Measurements from ENCODE around the gene INSYN2B.
"Not testable (repeated sequence)": the region's sequence is repeated elsewhere in the genome, so short reads cannot be mapped to it uniquely, and the experiment has no call there.

Gene INSYN2B

GRCh38 chr5:169956126-169956525, 24.2 kb downstream of the INSYN2B start:
- H3K4me1 ChIP-seq (ENCODE audit: insufficient read depth, low read length, severe bottlenecking): no peaks in the 10 kb centered on the region
- no peak for TF ChIP-seq CTCF (IDR thresholded peaks at IDR 0.05; ENCODE audit: low read length)
- TF ChIP-seq EZH2 (IDR thresholded peaks at IDR 0.05; ENCODE audit: borderline replicate concordance, low read length): no peak
- H3K27me3 ChIP-seq (ENCODE audit: insufficient read depth, low read length): no peaks in the 10 kb centered on the region
- H3K9me3 ChIP-seq (ENCODE audit: low read length): no peaks in the 10 kb centered on the region
- H2AFZ ChIP-seq (ENCODE audit: low read length): no peak overlapping the region
- H3K4me3 ChIP-seq (ENCODE audit: low read depth, low read length, poor library complexity, severe bottlenecking): no peak overlapping the region
- H3F3A ChIP-seq (ENCODE audit: insufficient read depth, low read length): no peaks in the 10 kb centered on the region
- no peak overlapping the region for H3K4me2 ChIP-seq (ENCODE audit: low read length)
- no peaks in the 10 kb centered on the region for H4K20me1 ChIP-seq (ENCODE audit: insufficient read depth, low read length)
- no peak overlapping the region for H3K9ac ChIP-seq (ENCODE audit: low read length)
- H3K9me2 ChIP-seq (ENCODE audit: low read depth, low read length): no peaks in the 10 kb centered on the region
- H3K79me2 ChIP-seq (ENCODE audit: insufficient read depth, low read length): no peaks in the 10 kb centered on the region
- H3K27ac ChIP-seq (ENCODE audit: low read depth, low read length, poor library complexity, severe bottlenecking): no peak overlapping the region
- H3K36me3 ChIP-seq (ENCODE audit: insufficient read depth, low read length): no peaks in the 10 kb centered on the region

GRCh38 chr5:169954786-169955185, 25.5 kb downstream of the INSYN2B start:
- Histone ChIP-seq H3K9ac (ENCODE audit: low read length) (no peak overlapping the region), H3K9me2 (ENCODE audit: low read depth, low read length) (no peaks in the 10 kb centered on the region), H3K4me3 (ENCODE audit: low read depth, low read length, poor library complexity, severe bottlenecking) (no peak overlapping the region), H2AFZ (ENCODE audit: low read length) (no peak overlapping the region), H3K36me3 (ENCODE audit: insufficient read depth, low read length) (no peaks in the 10 kb centered on the region; the same call in 1 of the 2 replicates), H3K79me2 (ENCODE audit: insufficient read depth, low read length) (no peaks in the 10 kb centered on the region), H3K4me2 (ENCODE audit: low read length) (no peak overlapping the region), H3K27me3 (ENCODE audit: insufficient read depth, low read length) (no peaks in the 10 kb centered on the region), H3K4me1 (ENCODE audit: insufficient read depth, low read length, severe bottlenecking) (no peaks in the 10 kb centered on the region), H4K20me1 (ENCODE audit: insufficient read depth, low read length) (no peaks in the 10 kb centered on the region), H3F3A (ENCODE audit: insufficient read depth, low read length) (no peaks in the 10 kb centered on the region), H3K9me3 (ENCODE audit: low read length) (no peaks in the 10 kb centered on the region), H3K27ac (ENCODE audit: low read depth, low read length, poor library complexity, severe bottlenecking) (no peak overlapping the region)
- TF ChIP-seq EZH2 (IDR thresholded peaks at IDR 0.05; ENCODE audit: borderline replicate concordance, low read length) (no peak), CTCF (IDR thresholded peaks at IDR 0.05; ENCODE audit: low read length) (no peak)

- not testable (repeated sequence) for H3K9ac ChIP-seq (ENCODE audit: low read length); H3K79me2 ChIP-seq (ENCODE audit: insufficient read depth, low read length); H4K20me1 ChIP-seq (ENCODE audit: insufficient read depth, low read length); H3K4me2 ChIP-seq (ENCODE audit: low read length); H3K4me1 ChIP-seq (ENCODE audit: insufficient read depth, low read length, severe bottlenecking); H3K9me2 ChIP-seq (ENCODE audit: low read depth, low read length); H3K27ac ChIP-seq (ENCODE audit: low read depth, low read length, poor library complexity, severe bottlenecking); H3K9me3 ChIP-seq (ENCODE audit: low read length); H3K36me3 ChIP-seq (ENCODE audit: insufficient read depth, low read length); H3K27me3 ChIP-seq (ENCODE audit: insufficient read depth, low read length); H3F3A ChIP-seq (ENCODE audit: insufficient read depth, low read length); H3K4me3 ChIP-seq (ENCODE audit: low read depth, low read length, poor library complexity, severe bottlenecking); H2AFZ ChIP-seq (ENCODE audit: low read length)
These were observed 27.1 kb downstream of the INSYN2B start for GRCh38 chr5:169953196-169953595.

GRCh38 chr5:169950333-169950732, 30.0 kb downstream of the INSYN2B start:
- Histone ChIP-seq H3F3A (ENCODE audit: insufficient read depth, low read length) (no peaks in the 10 kb centered on the region), H3K4me2 (ENCODE audit: low read length) (no peak overlapping the region), H3K36me3 (ENCODE audit: insufficient read depth, low read length) (peaks cover 3% of the 10 kb centered on the region; the same call in 1 of the 2 replicates), H3K27ac (ENCODE audit: low read depth, low read length, poor library complexity, severe bottlenecking) (no peak overlapping the region), H3K79me2 (ENCODE audit: insufficient read depth, low read length) (no peaks in the 10 kb centered on the region), H2AFZ (ENCODE audit: low read length) (no peak overlapping the region), H3K27me3 (ENCODE audit: insufficient read depth, low read length) (no peaks in the 10 kb centered on the region), H3K4me3 (ENCODE audit: low read depth, low read length, poor library complexity, severe bottlenecking) (no peak overlapping the region), H3K9me2 (ENCODE audit: low read depth, low read length) (no peaks in the 10 kb centered on the region), H3K4me1 (ENCODE audit: insufficient read depth, low read length, severe bottlenecking) (no peaks in the 10 kb centered on the region), H3K9ac (ENCODE audit: low read length) (no peak overlapping the region), H4K20me1 (ENCODE audit: insufficient read depth, low read length) (no peaks in the 10 kb centered on the region), H3K9me3 (ENCODE audit: low read length) (no peaks in the 10 kb centered on the region)
- TF ChIP-seq EZH2 (IDR thresholded peaks at IDR 0.05; ENCODE audit: borderline replicate concordance, low read length) (no peak), CTCF (IDR thresholded peaks at IDR 0.05; ENCODE audit: low read length) (no peak)

Data from OCI-LY1 (cell line).